ENCODE results near the gene ZNF486. TPM values are rescaled to one million over a fixed set of nuclear protein-coding genes. Genes with fewer than 3 reads are reported as not detected.
"Not testable (repeated sequence)": the region's sequence is repeated elsewhere in the genome, so short reads cannot be mapped to it uniquely, and the experiment has no call there.

The ZNF486 gene
- total and polyA plus RNA-seq, 2 experiments from 2014 or later, result 25.4 to 37.6 TPM

GRCh38 chr19:20152506-20152905, 14.5 kb upstream of the ZNF486 start:
- not testable (repeated sequence) for H3K27ac Mint-ChIP-seq; H3K79me2 ChIP-seq (replicated peaks; ENCODE audit: insufficient read depth); H3K4me3 Mint-ChIP-seq; H4K20me1 ChIP-seq (replicated peaks; ENCODE audit: insufficient read depth); H3K27me3 ChIP-seq (ENCODE audit: insufficient read depth); H3K27me3 Mint-ChIP-seq (ENCODE audit: insufficient read depth, low read depth, poor library complexity); H3K36me3 ChIP-seq (ENCODE audit: insufficient read depth); H3K4me1 Mint-ChIP-seq; H3F3A ChIP-seq (replicated peaks; ENCODE audit: low read depth); H3K9me2 ChIP-seq (ENCODE audit: insufficient read depth)
- ATAC-seq (peak; percentile 90), DNase-seq (ENCODE audit: low spot score) (peak; percentile 82)
- Histone ChIP-seq H3K27ac (ENCODE audit: low read depth) (peak overlapping the region; percentile 67; the same call in 1 of the 2 replicates), H3K4me1 (ENCODE audit: insufficient read depth) (peaks cover 24% of the 10 kb centered on the region), H3K4me3 (peak overlapping the region; percentile 9; the same call in 1 of the 2 replicates), H2AFZ (0 out of 2 replicates have a peak overlapping the region, but pooled peaks have one; percentile 99), H3K4me2 (peak overlapping the region; percentile 22; the same call in 1 of the 2 replicates)
- peaks cover 20% of the 10 kb centered on the region for H3K36me3 Mint-ChIP-seq (ENCODE audit: low read depth)
- H3K9me3 Mint-ChIP-seq, result peaks cover 24% of the 10 kb centered on the region

GRCh38 chr19:20153281-20153680, 13.7 kb upstream of the ZNF486 start:
- Mint-ChIP-seq H3K36me3 (ENCODE audit: low read depth) (peaks cover 13% of the 10 kb centered on the region), H3K9me3 (peaks cover 17% of the 10 kb centered on the region), H3K27ac (no peak overlapping the region), H3K4me1 (peaks cover 8% of the 10 kb centered on the region), H3K27me3 (ENCODE audit: insufficient read depth, low read depth, poor library complexity) (peaks cover 9% of the 10 kb centered on the region), H3K4me3 (no peak overlapping the region)
- no peak overlapping the region for H3K4me2 ChIP-seq
- H3K9me2 ChIP-seq (ENCODE audit: insufficient read depth), result no peaks in the 10 kb centered on the region
- H3K36me3 ChIP-seq (ENCODE audit: insufficient read depth), result no peaks in the 10 kb centered on the region
- peak overlapping the region; percentile 30; the same call in 1 of the 2 replicates for H2AFZ ChIP-seq
- H3K27me3 ChIP-seq (ENCODE audit: insufficient read depth), result no peaks in the 10 kb centered on the region
- no peak for ATAC-seq
- H3K79me2 ChIP-seq (replicated peaks; ENCODE audit: insufficient read depth), result no peaks in the 10 kb centered on the region
- no peak overlapping the region for H3K27ac ChIP-seq (ENCODE audit: low read depth)
- no peaks in the 10 kb centered on the region for H4K20me1 ChIP-seq (replicated peaks; ENCODE audit: insufficient read depth)
- H3K4me3 ChIP-seq, result no peak overlapping the region
- peaks cover 24% of the 10 kb centered on the region for H3K4me1 ChIP-seq (ENCODE audit: insufficient read depth)
- H3F3A ChIP-seq (replicated peaks; ENCODE audit: low read depth), result no peaks in the 10 kb centered on the region
- no peak for DNase-seq (ENCODE audit: low spot score)
- TF ChIP-seq REST (IDR thresholded peaks at IDR 0.05; ENCODE audit: unreplicated experiment), result no peak
- TF ChIP-seq POLR2AphosphoS5 (IDR thresholded peaks at IDR 0.05; ENCODE audit: low read depth), result no peak
- no peak for TF ChIP-seq NANOG (IDR thresholded peaks at IDR 0.05; ENCODE audit: borderline replicate concordance)
- TF ChIP-seq ZNF331 (CRISPR knock-in tag; IDR thresholded peaks at IDR 0.05; ENCODE audit: low read depth), result no peak
- TF ChIP-seq JUNB (IDR thresholded peaks at IDR 0.05; ENCODE audit: unreplicated experiment), result no peak
- TF ChIP-seq ZNF114 (CRISPR knock-in tag; IDR thresholded peaks at IDR 0.05), result no peak
- no peak for TF ChIP-seq EZH2 (IDR thresholded peaks at IDR 0.05; ENCODE audit: low read depth, unreplicated experiment)
- TF ChIP-seq CTCF (conservative IDR thresholded peaks at IDR 0.05; ENCODE audit: low read depth in 2 of 2), result no peak
- TF ChIP-seq STAT1 (IDR thresholded peaks at IDR 0.05; ENCODE audit: unreplicated experiment), result no peak
- no peak for TF ChIP-seq ETS1 (IDR thresholded peaks at IDR 0.05)

All from GM23338 (cell line).